GM12878 (cell line): ENCODE results near the gene EIF4EBP2. TPM values are rescaled to one million over a fixed set of nuclear protein-coding genes. Genes with fewer than 3 reads are reported as not detected.

ENCODE experiments used
- ATAC-seq: fragments of 200-7000 bp; cut with Tn5 transposase; 3 replicates; pipeline ENCODE4 v1.9.1; 2020; ENCODE audit warnings: mild to moderate bottlenecking, moderate library complexity
- BruUV-seq: library from RNA; stranded (reverse); fragments of 400-500 nt; replicated peaks from 2 replicates; lab custom pipeline; 2021; lab: Mats Ljungman, UMichigan
- CTCF ChIA-PET: fragments of 300-600 bp; sonication (Branson Sonifier 250); formaldehyde crosslinking; extraction: SDS; loops from one replicate; lab custom pipeline; 2021; ENCODE audit warnings: inconsistent platforms; lab: Yijun Ruan, JAX
- POLR2A ChIA-PET: fragments of 350-600 bp; formaldehyde crosslinking; extraction: SDS; loops from one replicate; lab custom pipeline; 2021; ENCODE audit warnings: inconsistent platforms; lab: Charles Lee
- RAD21 ChIA-PET: fragments of 300-600 bp; sonication (Branson Sonifier 250); formaldehyde crosslinking; loops from one replicate; lab custom pipeline; 2023; ENCODE audit warnings: antibody characterized with exemption; ENCODE audit not compliant: unreplicated experiment; lab: Charles Lee
- SMC1A ChIA-PET: fragments of 300-600 bp; sonication (Branson Sonifier 250); formaldehyde crosslinking; loops from one replicate; lab custom pipeline; 2023; ENCODE audit not compliant: unreplicated experiment, uncharacterized antibody; lab: Charles Lee
- DNase-seq: peaks from one replicate; pipeline ENCODE4 v3.0.0-alpha.2; 2011; ENCODE audit warnings: low read depth, low spot score
- FAIRE-seq: peaks from 3 replicates; lab custom pipeline; 2011; peaks lifted over from hg19 to GRCh38; lab: Jason Lieb, UNC
- H2AFZ ChIP-seq: 2 replicates; pipeline ENCODE4 v1.6.0; 2011; ENCODE audit warnings: low read depth, low read length, control low read depth; ENCODE audit not compliant: control insufficient read depth
- H3K27ac ChIP-seq: 2 replicates; pipeline ENCODE4 v1.5.1; 2011; ENCODE audit warnings: control low read depth; ENCODE audit not compliant: control insufficient read depth, insufficient read depth
- H3K27me3 ChIP-seq, 2 experiments: replicated peaks in 1 of 2; 2 replicates each; pipeline versions ENCODE4 v1.6.0 to v1.6.1; 2011; ENCODE audit warnings: low read length in 1 of 2; ENCODE audit not compliant: control insufficient read depth in 2 of 2, insufficient read depth in 2 of 2
- H3K36me3 ChIP-seq, 2 experiments: 2 replicates each; pipeline ENCODE4 v1.5.1; 2011; ENCODE audit warnings: low read length in 1 of 2; ENCODE audit not compliant: control insufficient read depth in 2 of 2, insufficient read depth in 2 of 2
- H3K4me1 ChIP-seq: 2 replicates; pipeline ENCODE4 v1.6.1; 2011; ENCODE audit warnings: mild to moderate bottlenecking, low read length, moderate library complexity, mixed read lengths; ENCODE audit not compliant: control insufficient read depth, insufficient read depth
- H3K4me2 ChIP-seq: 2 replicates; pipeline ENCODE4 v1.6.0; 2011; ENCODE audit warnings: control low read depth; ENCODE audit not compliant: control insufficient read depth, insufficient read depth
- H3K4me3 ChIP-seq: fragments of 200-600 bp; sonication (generic); 2 replicates; pipeline ENCODE4 v1.5.1; 2016
- H3K79me2 ChIP-seq: 2 replicates; pipeline ENCODE4 v1.6.0; 2011; ENCODE audit warnings: low read length; ENCODE audit not compliant: control insufficient read depth, insufficient read depth
- H3K9ac ChIP-seq: 2 replicates; pipeline ENCODE4 v1.8.0; 2011; ENCODE audit warnings: low read length, control low read depth, mixed read lengths; ENCODE audit not compliant: control insufficient read depth, insufficient read depth
- H3K9me3 ChIP-seq: replicated peaks from 3 replicates; pipeline ENCODE4 v1.5.1; 2011; ENCODE audit warnings: mild to moderate bottlenecking, low read length; ENCODE audit not compliant: control insufficient read depth, insufficient read depth
- H4K20me1 ChIP-seq: 2 replicates; pipeline ENCODE4 v1.6.0; 2011; ENCODE audit not compliant: control insufficient read depth, insufficient read depth
- CBFB ChIP-seq: IDR thresholded peaks from 2 replicates; pipeline ENCODE4 v1.6.1; 2016; ENCODE audit warnings: antibody characterized with exemption, low read depth
- CTCF ChIP-seq, 3 experiments: IDR thresholded peaks in 2 of 3; conservative IDR thresholded peaks in 1 of 3; 2 replicates each; pipeline ENCODE4 v1.5.1; 2011; ENCODE audit warnings: low read depth in 3 of 3, low read length in 3 of 3, mild to moderate bottlenecking in 3 of 3, control low read depth in 2 of 3, moderate library complexity in 2 of 3, inconsistent platforms in 1 of 3, mixed read lengths in 1 of 3; ENCODE audit not compliant: control insufficient read depth in 2 of 3, insufficient read depth in 1 of 3; ENCODE audit errors: extremely low read depth in 1 of 3
- MEF2A ChIP-seq: IDR thresholded peaks from 2 replicates; pipeline ENCODE4 v1.6.1; 2011; ENCODE audit warnings: low read depth, mild to moderate bottlenecking, low read length, moderate library complexity; ENCODE audit not compliant: insufficient read depth
- ZBTB33 ChIP-seq: fragments of 450-650 bp; IDR thresholded peaks from 2 replicates; pipeline ENCODE4 v1.6.1; 2017; ENCODE audit warnings: mild to moderate bottlenecking
- ZNF384 ChIP-seq: IDR thresholded peaks from 2 replicates; pipeline ENCODE4 v1.6.1; 2012; ENCODE audit warnings: low read depth, mild to moderate bottlenecking, low read length, improper control_type of control experiment, borderline replicate concordance
- WGBS: methylation state at CpG from one replicate; pipeline ENCODE4 v1.1.6; 2016; ENCODE audit warnings: low lambda C conversion rate; ENCODE audit not compliant: insufficient replicate concordance, insufficient coverage; ENCODE audit errors: missing lambda C conversion rate; 5-methylcytosine and 5-hydroxymethylcytosine counted together
- in situ Hi-C: fragments of 300-500 bp; cut with MboI; formaldehyde crosslinking; loops from 9 replicates; pipeline ENCODE4 v1.14.3; 2018; ENCODE audit warnings: mixed read lengths
- intact Hi-C: fragments of 100-400 bp; cut with micrococcal nuclease; formaldehyde crosslinking; loops from one replicate; pipeline ENCODE4 v1.14.2; 2022; ENCODE audit not compliant: unreplicated experiment
- polyA plus RNA-seq, 11 experiments: library from polyadenylated mRNA; depleted of rRNA in 4 of 11; unstranded in 6 of 11; stranded (reverse) in 5 of 11; fragments of >200 nt; fragmentation: Nextera tagmentation in 4 of 11; fragmentation: Illumina TruSeq in 1 of 11; extraction: Ambion mirVana in 4 of 11; extraction: Trizol in 1 of 11; gene quantifications; 1 replicate in 1 of 11; 2 replicates in 10 of 11; pipeline versions ENCODE4 v1.2.1 to v1.2.3, GENCODE V29; 2011 to 2016; ENCODE audit warnings: inconsistent platforms in 2 of 11, missing spikeins in 2 of 11, low read depth in 1 of 11
- total RNA-seq, 4 experiments: library from RNA; depleted of rRNA in 3 of 4; stranded (reverse); fragments of >200 nt in 3 of 4; fragmentation: Illumina TruSeq in 1 of 4; extraction: Trizol in 1 of 4; gene quantifications; 2 replicates each; pipeline versions ENCODE4 v1.2.1 to v1.2.3, GENCODE V29; 2013 to 2021

The EIF4EBP2 gene
- total and polyA plus RNA-seq, 10 of the 15 experiments (the other 5 are each of a cell fraction or from before 2014, with no cell fraction given), result 14.4 to 51.3 (median 28.9) TPM

- TF ChIP-seq MEF2A (no peak), ZBTB33 (no peak), ZNF384 (no peak)
- TF ChIP-seq, all 136 proteins: peak for 0
Observed at GRCh38 chr10:70426823-70427222, 22.9 kb downstream of the EIF4EBP2 start (continued).

- ATAC-seq, result no peak
- Histone ChIP-seq H3K9me3 (no peaks in the 10 kb centered on the region), H4K20me1 (no peaks in the 10 kb centered on the region), H3K4me2 (no peak overlapping the region)
- in situ Hi-C loops, result no loop called here
- CTCF ChIA-PET, result interaction anchor here (0.6 to 1.8 kb wide), 7 partner anchors 16 to 494 kb away, joined by 3 to 7 read pairs (median 3); no protein-coding TSS in a partner anchor
- TF ChIP-seq CTCF (IDR thresholded peaks at IDR 0.05 in 2 of 3, conservative IDR thresholded peaks at IDR 0.05 in 1 of 3; ENCODE audit: control insufficient read depth in 2 of 3, extremely low read depth in 1 of 3, insufficient read depth in 1 of 3, low read depth in 3 of 3, low read length in 3 of 3) (peak in 1 of 3 experiments; percentile 3; a peak in 1 of 6 replicates), CBFB (no peak)
- TF ChIP-seq, all 136 proteins: peak for 1
- H3K4me1 ChIP-seq, result no peaks in the 10 kb centered on the region
- H3K79me2 ChIP-seq, result no peaks in the 10 kb centered on the region
- intact Hi-C loops, result no loop called here
- FAIRE-seq (no peak), DNase-seq (no peak)
- no peak overlapping the region for H3K27ac ChIP-seq
- 70% methylated on average over 6 of the region's 6 CpGs for WGBS
- peaks cover 0 to 10% of the 10 kb centered on the region in 2 experiments; a peak in 3 of 4 replicates for H3K36me3 ChIP-seq
- POLR2A ChIA-PET, result interaction anchor here (0.5 kb wide), 1 partner anchor 38 kb away, joined by 3 read pairs; no protein-coding TSS in a partner anchor
- RAD21 ChIA-PET, result interaction anchor here (1.0 kb wide), 1 partner anchor 209 kb away, joined by 3 read pairs; no protein-coding TSS in a partner anchor
- H3K9ac ChIP-seq, result no peak overlapping the region
- BruUV-seq, result no TSS peak
- H3K27me3 ChIP-seq, result no peaks in the 10 kb centered on the region
- H3K4me3 ChIP-seq, result no peak overlapping the region
- SMC1A ChIA-PET, result interaction anchor here (0.6 to 1.4 kb wide), 6 partner anchors 9 to 328 kb away, joined by 3 to 4 read pairs (median 3); partner anchors contain the start of gene EIF4EBP2
- no peak overlapping the region for H2AFZ ChIP-seq
Observed at GRCh38 chr10:70430493-70431445, 26.8 kb downstream of the EIF4EBP2 start.
